OCI-LY3 (cell line): ENCODE data around the gene MAP4K5.

ENCODE experiments used
- H2AFZ ChIP-seq: fragments of 200-600, 300-600 bp; shearing (Covaris generic); 2 replicates; pipeline ENCODE4 v1.6.0; 2014; ENCODE audit warnings: antibody characterized with exemption, low read depth, low read length
- H3K27ac ChIP-seq: fragments of 200-600, 300-600 bp; sonication (generic); 2 replicates; pipeline ENCODE4 v1.5.1; 2014; ENCODE audit warnings: mild to moderate bottlenecking, low read length, moderate library complexity, mixed read lengths
- H3K27me3 ChIP-seq: fragments of 200-600, 300-600 bp; sonication (generic); 2 replicates; pipeline ENCODE4 v1.6.1; 2014; ENCODE audit warnings: low read depth, low read length, mixed read lengths
- H3K36me3 ChIP-seq: fragments of 200-600, 300-600 bp; sonication (generic); replicated peaks from 2 replicates; pipeline ENCODE3; 2014; ENCODE audit warnings: low read depth, low read length, mixed read lengths
- H3K4me1 ChIP-seq: fragments of 300-600, 200-600 bp; sonication (generic); 2 replicates; pipeline ENCODE4 v1.6.1; 2014; ENCODE audit warnings: low read length, mixed read lengths
- H3K4me2 ChIP-seq: fragments of 200-600, 300-600 bp; sonication (generic); 2 replicates; pipeline ENCODE4 v1.6.1; 2014; ENCODE audit warnings: low read length, mixed read lengths
- H3K4me3 ChIP-seq: fragments of 300-600, 200-600 bp; sonication (generic); 2 replicates; pipeline ENCODE4 v1.5.1; 2014; ENCODE audit warnings: antibody characterized with exemption, mild to moderate bottlenecking, low read length, moderate library complexity
- H3K79me2 ChIP-seq: fragments of 300-600, 200-600 bp; shearing (Covaris generic); 2 replicates; pipeline ENCODE4 v1.6.1; 2014; ENCODE audit warnings: mild to moderate bottlenecking, low read length, mixed read lengths
- H3K9ac ChIP-seq: fragments of 300-600, 200-600 bp; shearing (Covaris generic); 2 replicates; pipeline ENCODE4 v1.6.0; 2014; ENCODE audit warnings: mild to moderate bottlenecking, low read length, moderate library complexity
- H3K9me3 ChIP-seq: fragments of 200-600, 300-600 bp; shearing (Covaris generic); 2 replicates; pipeline ENCODE4 v1.6.1; 2014; ENCODE audit warnings: low read length, mixed read lengths; ENCODE audit not compliant: insufficient read depth
- H4K20me1 ChIP-seq: fragments of 200-600, 300-600 bp; sonication (generic); 2 replicates; pipeline ENCODE4 v1.6.1; 2016; ENCODE audit warnings: low read length, mixed read lengths; ENCODE audit not compliant: insufficient read depth
- EZH2phosphoT487 ChIP-seq: fragments of 200-600 bp; shearing (Covaris generic); IDR thresholded peaks from 2 replicates; pipeline ENCODE4 v1.6.1; 2018; ENCODE audit warnings: antibody characterized with exemption, mixed run types, low read depth
- TF ChIP-seq, protein P1 (sequence below): fragments of 200-600, 300-600 bp; sonication (generic); IDR thresholded peaks from 2 replicates; pipeline ENCODE4 v1.5.1; 2014; ENCODE audit warnings: antibody characterized with exemption, low read length, low read depth

The MAP4K5 gene

DNA sequence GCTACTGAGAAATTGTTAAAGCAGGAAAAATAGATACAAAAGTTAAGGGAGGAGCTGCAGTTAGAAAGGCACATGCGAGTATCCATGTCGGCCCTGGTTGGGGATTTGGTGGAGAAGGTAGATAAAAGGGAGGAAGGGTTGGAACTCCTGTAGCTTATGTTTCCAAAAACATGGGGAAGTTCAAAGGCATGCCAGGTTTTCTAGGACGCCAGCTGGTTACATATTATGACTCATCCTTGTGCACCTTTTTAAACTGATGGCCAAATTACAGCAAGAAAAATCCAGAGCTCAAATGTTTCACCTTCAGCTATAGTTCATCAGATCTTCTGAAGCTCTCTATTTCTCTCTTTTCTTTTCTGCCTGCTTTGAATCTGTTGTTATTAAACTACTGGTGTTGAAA, 13.2 kb upstream of the MAP4K5 start:
- Histone ChIP-seq H4K20me1 (no peaks in the 10 kb centered on the region), H3K4me3 (no peak overlapping the region), H3K27me3 (no peaks in the 10 kb centered on the region), H3K79me2 (no peaks in the 10 kb centered on the region), H3K4me1 (peaks cover 4% of the 10 kb centered on the region; the same call in 1 of the 2 replicates), H2AFZ (no peak overlapping the region), H3K9me3 (no peaks in the 10 kb centered on the region), H3K4me2 (no peak overlapping the region), H3K27ac (no peak overlapping the region), H3K36me3 (no peaks in the 10 kb centered on the region), H3K9ac (no peak overlapping the region)
- no peak for TF ChIP-seq EZH2phosphoT487
- TF ChIP-seq, protein P1, sequence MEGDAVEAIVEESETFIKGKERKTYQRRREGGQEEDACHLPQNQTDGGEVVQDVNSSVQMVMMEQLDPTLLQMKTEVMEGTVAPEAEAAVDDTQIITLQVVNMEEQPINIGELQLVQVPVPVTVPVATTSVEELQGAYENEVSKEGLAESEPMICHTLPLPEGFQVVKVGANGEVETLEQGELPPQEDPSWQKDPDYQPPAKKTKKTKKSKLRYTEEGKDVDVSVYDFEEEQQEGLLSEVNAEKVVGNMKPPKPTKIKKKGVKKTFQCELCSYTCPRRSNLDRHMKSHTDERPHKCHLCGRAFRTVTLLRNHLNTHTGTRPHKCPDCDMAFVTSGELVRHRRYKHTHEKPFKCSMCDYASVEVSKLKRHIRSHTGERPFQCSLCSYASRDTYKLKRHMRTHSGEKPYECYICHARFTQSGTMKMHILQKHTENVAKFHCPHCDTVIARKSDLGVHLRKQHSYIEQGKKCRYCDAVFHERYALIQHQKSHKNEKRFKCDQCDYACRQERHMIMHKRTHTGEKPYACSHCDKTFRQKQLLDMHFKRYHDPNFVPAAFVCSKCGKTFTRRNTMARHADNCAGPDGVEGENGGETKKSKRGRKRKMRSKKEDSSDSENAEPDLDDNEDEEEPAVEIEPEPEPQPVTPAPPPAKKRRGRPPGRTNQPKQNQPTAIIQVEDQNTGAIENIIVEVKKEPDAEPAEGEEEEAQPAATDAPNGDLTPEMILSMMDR = no peak

DNA sequence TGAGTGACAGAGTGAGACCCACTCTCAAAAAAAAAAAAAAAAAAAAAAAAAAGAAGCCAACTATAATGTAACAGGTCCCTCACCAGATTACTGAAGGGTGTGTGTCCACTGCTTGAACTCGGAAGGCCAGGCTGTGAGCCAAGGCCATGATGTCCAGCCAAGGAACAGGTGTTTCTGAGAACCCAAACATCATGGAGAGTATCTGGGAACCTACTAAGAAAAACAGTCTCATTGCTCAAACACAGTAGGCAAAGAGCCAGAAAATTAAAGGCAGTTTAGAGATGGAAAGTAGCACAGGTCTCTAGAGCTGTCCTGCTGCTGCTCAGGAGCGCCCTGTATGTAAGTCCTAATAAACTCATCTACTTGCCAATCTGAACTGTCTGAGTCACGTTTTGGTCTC, 12.5 kb upstream of the MAP4K5 start:
- peaks cover 4% of the 10 kb centered on the region; the same call in 1 of the 2 replicates for H3K4me1 ChIP-seq
- no peaks in the 10 kb centered on the region for H3K9me3 ChIP-seq
- no peak overlapping the region for H3K4me3 ChIP-seq
- H3K36me3 ChIP-seq = no peaks in the 10 kb centered on the region
- TF ChIP-seq, protein P1 = no peak
- TF ChIP-seq EZH2phosphoT487 = no peak
- no peaks in the 10 kb centered on the region for H3K79me2 ChIP-seq
- H3K9ac ChIP-seq = no peak overlapping the region
- H2AFZ ChIP-seq = no peak overlapping the region
- H4K20me1 ChIP-seq = no peaks in the 10 kb centered on the region
- H3K27ac ChIP-seq = no peak overlapping the region
- H3K4me2 ChIP-seq = no peak overlapping the region
- H3K27me3 ChIP-seq = no peaks in the 10 kb centered on the region

DNA sequence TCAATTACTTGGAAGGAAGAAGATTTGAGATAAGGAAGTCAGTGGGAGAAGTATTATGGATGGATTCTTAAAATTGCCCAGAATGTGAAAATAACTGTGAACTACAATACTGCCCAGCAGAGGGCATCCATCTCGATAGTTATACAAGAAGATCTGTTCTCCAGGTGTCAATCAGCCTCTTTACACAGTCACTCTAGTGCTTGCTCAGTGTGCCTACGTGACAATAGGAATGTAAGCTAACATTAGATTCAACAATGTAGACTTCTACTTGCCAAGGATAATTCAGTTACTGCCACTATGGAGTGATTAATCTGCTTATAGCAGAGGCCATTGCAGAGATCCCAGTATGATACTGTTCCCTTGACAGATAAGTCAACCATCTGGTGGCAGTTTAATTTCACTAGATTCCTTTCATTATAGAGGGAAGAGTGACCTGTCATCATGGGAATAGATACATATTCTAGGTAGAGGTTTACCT, 10.6 kb upstream of the MAP4K5 start:
- Histone ChIP-seq H3K27ac (no peak overlapping the region), H4K20me1 (no peaks in the 10 kb centered on the region), H3K4me3 (no peak overlapping the region), H3K4me1 (peaks cover 4% of the 10 kb centered on the region; the same call in 1 of the 2 replicates), H3K36me3 (no peaks in the 10 kb centered on the region), H3K4me2 (peak overlapping the region; percentile 3; the same call in 1 of the 2 replicates), H3K9ac (no peak overlapping the region), H3K27me3 (no peaks in the 10 kb centered on the region), H3K9me3 (no peaks in the 10 kb centered on the region), H2AFZ (no peak overlapping the region), H3K79me2 (no peaks in the 10 kb centered on the region)
- TF ChIP-seq EZH2phosphoT487 = no peak
- TF ChIP-seq, protein P1 = peak; percentile 75

DNA sequence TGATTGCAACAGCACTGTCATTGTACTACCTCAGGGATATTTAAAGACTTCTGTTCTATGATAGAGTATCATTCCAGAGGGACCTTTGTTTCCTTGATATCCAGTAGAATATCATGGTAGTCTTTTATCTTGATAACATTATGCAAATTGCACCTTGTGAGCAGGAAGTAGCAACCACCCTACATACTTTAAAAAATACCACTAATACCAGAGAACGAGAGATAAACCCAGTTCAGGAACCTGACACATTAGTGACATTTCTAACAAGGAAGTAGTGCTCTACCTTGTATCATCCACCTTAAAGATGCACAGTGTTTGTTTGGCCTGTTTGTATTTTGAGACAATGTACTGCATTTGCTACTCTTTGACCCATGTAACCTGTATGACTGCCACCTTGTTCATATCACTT, 8.8 kb upstream of the MAP4K5 start:
- Histone ChIP-seq H3K27ac (no peak overlapping the region), H3K4me2 (no peak overlapping the region), H4K20me1 (no peaks in the 10 kb centered on the region), H3K27me3 (no peaks in the 10 kb centered on the region), H3K9ac (no peak overlapping the region), H3K9me3 (no peaks in the 10 kb centered on the region), H2AFZ (no peak overlapping the region), H3K4me3 (no peak overlapping the region), H3K79me2 (no peaks in the 10 kb centered on the region), H3K36me3 (no peaks in the 10 kb centered on the region), H3K4me1 (peaks cover 4% of the 10 kb centered on the region; the same call in 1 of the 2 replicates)
- TF ChIP-seq, protein P1 = no peak
- TF ChIP-seq EZH2phosphoT487 = no peak
